Gastrocnemius medialis (tissue), 4 donors: Measurements from ENCODE around the gene CENPVL1. TPM values are rescaled to one million over a fixed set of nuclear protein-coding genes. Genes with fewer than 3 reads are reported as not detected.
"Not testable (repeated sequence)": the region's sequence is repeated elsewhere in the genome, so short reads cannot be mapped to it uniquely, and the experiment has no call there.

Experiments
- ATAC-seq, 2 donors: fragments of 150-250 bp; one replicate each; pipeline ENCODE4 v1.9.1; 2016
- DNase-seq, 2 donors: peaks; one replicate each; pipeline ENCODE4 v3.0.0-alpha.2; 2019
- H3K27ac ChIP-seq, 4 donors: fragments of 200-600 bp; sonication (generic); 1 replicate in 1 of 4; 2 replicates in 3 of 4; pipeline ENCODE4 v1.5.1; 2016 to 2018; ENCODE audit warnings: mild to moderate bottlenecking in 2 of 4, moderate library complexity in 1 of 4
- H3K27me3 ChIP-seq, 3 donors: fragments of 200-600 bp; sonication (generic) in 2 of 3; 1 replicate in 1 of 3; 2 replicates in 2 of 3; pipeline versions ENCODE4 v1.5.1 to v1.6.0; 2016 to 2019; ENCODE audit warnings: mild to moderate bottlenecking in 1 of 3, moderate library complexity in 1 of 3
- H3K36me3 ChIP-seq, 2 donors: fragments of 200-600 bp; sonication (generic) in 1 of 2; one replicate each; pipeline ENCODE4 v1.5.1; 2017 to 2018
- H3K4me1 ChIP-seq, 2 donors: fragments of 200-600 bp; sonication (generic) in 1 of 2; one replicate each; pipeline ENCODE4 v1.5.1; 2016 to 2017; ENCODE audit warnings: mild to moderate bottlenecking in 2 of 2
- H3K4me3 ChIP-seq, 4 donors: fragments of 200-600 bp; sonication (generic) in 3 of 4; 1 replicate in 1 of 4; 2 replicates in 3 of 4; pipeline ENCODE4 v1.5.1; 2016 to 2019; ENCODE audit warnings: mild to moderate bottlenecking in 2 of 4
- H3K9me3 ChIP-seq, 3 donors: fragments of 200-600 bp; sonication (generic) in 2 of 3; 1 replicate in 1 of 3; 2 replicates in 2 of 3; pipeline ENCODE4 v1.5.1; 2016 to 2019
- CTCF ChIP-seq, 5 experiments: fragments of 450-650 bp in 3 of 5; fragments of 200-600 bp in 2 of 5; sonication (generic) in 2 of 5; IDR thresholded peaks in 4 of 5; conservative IDR thresholded peaks in 1 of 5; 1 replicate in 4 of 5; 2 replicates in 1 of 5; pipeline ENCODE4 v1.5.1; 2016 to 2019; ENCODE audit warnings: antibody characterized with exemption in 5 of 5, mild to moderate bottlenecking in 3 of 5, moderate library complexity in 3 of 5
- POLR2A ChIP-seq, 2 donors: fragments of 450-650 bp; IDR thresholded peaks; one replicate each; pipeline ENCODE4 v1.6.1; 2017; ENCODE audit warnings: antibody characterized with exemption in 2 of 2, mild to moderate bottlenecking in 2 of 2, moderate library complexity in 2 of 2
- in situ Hi-C, 4 donors: fragments of 200-750 bp; cut with MboI; loops; one replicate each; pipeline versions ENCODE4 v1.15.0 to v1.8.0; 2017; ENCODE audit warnings: low sequenced_read_pairs in 4 of 4
- intact Hi-C: fragments of 100-400 bp; cut with DNase I; formaldehyde crosslinking; loops from one replicate; pipeline ENCODE4 v1.15.1; 2023; ENCODE audit warnings: low total_unique reads
- total RNA-seq, 4 donors: library from RNA; depleted of rRNA; stranded (reverse); fragments of >200 nt; gene quantifications; one replicate each; pipeline versions ENCODE4 v1.1.0 to v1.2.3, GENCODE V29; 2016

Gene CENPVL1
- not detected for total RNA-seq

- ATAC-seq, intact Hi-C loops, H3K27me3 ChIP-seq, H3K4me3 ChIP-seq, H3K36me3 ChIP-seq, H3K4me1 ChIP-seq, H3K9me3 ChIP-seq, DNase-seq, in situ Hi-C loops, H3K27ac ChIP-seq: not testable (repeated sequence)
Measured at GRCh38 chrX:51710277-51711164, at the start of gene CENPVL1. Gene CENPVL1, plus strand, starts transcription at chrX:51710512. Its CDS starts 0 bp downstream, at chrX:51710512.

GRCh38 chrX:51665981-51666380 lies 44.3 kb upstream of the CENPVL1 start:
- no peak overlapping the region for H3K27ac ChIP-seq
- intact Hi-C loops, result no loop called here

GRCh38 chrX:51679689-51680433 lies 30.5 kb upstream of the CENPVL1 start:
- H3K9me3 ChIP-seq, H3K4me1 ChIP-seq, intact Hi-C loops, H3K27ac ChIP-seq, DNase-seq, in situ Hi-C loops, H3K36me3 ChIP-seq, ATAC-seq, H3K27me3 ChIP-seq, H3K4me3 ChIP-seq: not testable (repeated sequence)

More at GRCh38 chrX:51665981-51666380, 44.3 kb upstream of the CENPVL1 start:
- in situ Hi-C loops, result no loop called here
- Histone ChIP-seq H3K4me3 (no peak overlapping the region), H3K9me3 (no peaks in the 10 kb centered on the region), H3K36me3 (no peaks in the 10 kb centered on the region), H3K4me1 (no peaks in the 10 kb centered on the region), H3K27me3 (peaks cover 0 to 4% (median 0%) of the 10 kb centered on the region in 3 donors)
- TF ChIP-seq CTCF (IDR thresholded peaks at IDR 0.05 in 4 of 5, conservative IDR thresholded peaks at IDR 0.05 in 1 of 5) (no peak), POLR2A (IDR thresholded peaks at IDR 0.05) (no peak)
- ATAC-seq, result no peak
- no peak for DNase-seq

GRCh38 chrX:51681808-51682719 lies 28.2 kb upstream of the CENPVL1 start:
- in situ Hi-C loops, H3K36me3 ChIP-seq, H3K9me3 ChIP-seq, H3K4me3 ChIP-seq, intact Hi-C loops, H3K27ac ChIP-seq, ATAC-seq, H3K27me3 ChIP-seq, H3K4me1 ChIP-seq, DNase-seq: not testable (repeated sequence)

GRCh38 chrX:51682720-51683062 lies 27.6 kb upstream of the CENPVL1 start, which contains the start of gene CENPVL2:
Gene CENPVL2, minus strand, starts transcription at chrX:51682831. Its CDS starts 0 bp downstream, at chrX:51682831.
- in situ Hi-C loops, H3K4me1 ChIP-seq, intact Hi-C loops, H3K27ac ChIP-seq, H3K9me3 ChIP-seq, H3K4me3 ChIP-seq, DNase-seq, H3K27me3 ChIP-seq, H3K36me3 ChIP-seq, ATAC-seq: not testable (repeated sequence)

- intact Hi-C loops (no loop called here), in situ Hi-C loops (no loop called here)
- ATAC-seq, result no peak
- Histone ChIP-seq H3K36me3 (no peaks in the 10 kb centered on the region), H3K27ac (no peak overlapping the region), H3K27me3 (no peaks in the 10 kb centered on the region), H3K4me1 (no peaks in the 10 kb centered on the region), H3K4me3 (no peak overlapping the region), H3K9me3 (no peaks in the 10 kb centered on the region)
- DNase-seq, result no peak
- TF ChIP-seq POLR2A (IDR thresholded peaks at IDR 0.05) (no peak), CTCF (IDR thresholded peaks at IDR 0.05 in 4 of 5, conservative IDR thresholded peaks at IDR 0.05 in 1 of 5) (no peak)
Measured at GRCh38 chrX:51694254-51694653, 16.1 kb upstream of the CENPVL1 start.
